Brain microvascular endothelial cell (primary cell): Measurements from ENCODE around the gene TM4SF4.

ENCODE experiments used
- DNase-seq: peaks from one replicate; pipeline ENCODE4 v3.0.0-alpha.2; 2020
- H3K27ac ChIP-seq: fragments of 250-450 bp; sonication (Bioruptor Pico); 2 replicates; pipeline ENCODE4 v1.5.1; 2020; ENCODE audit warnings: mild to moderate bottlenecking, moderate library complexity
- H3K27me3 ChIP-seq: fragments of 250-450 bp; sonication (Bioruptor Pico); replicated peaks from 2 replicates; pipeline ENCODE4 v1.5.1; 2020; ENCODE audit warnings: mild to moderate bottlenecking
- H3K36me3 ChIP-seq: fragments of 250-450 bp; sonication (Bioruptor Pico); replicated peaks from 2 replicates; pipeline ENCODE4 v1.5.1; 2020; ENCODE audit warnings: mild to moderate bottlenecking
- H3K4me3 ChIP-seq: 2 replicates; pipeline ENCODE4 v1.5.1; 2011; ENCODE audit warnings: low read depth, mild to moderate bottlenecking, control low read depth, low read length, moderate library complexity
- in situ Hi-C: cut with HindIII; loops from 2 replicates; pipeline ENCODE4 v1.10.0; 2017; ENCODE audit warnings: low sequenced_read_pairs, low pct_ligation_motif_present
- TF ChIP-seq, protein P1 (sequence below): IDR thresholded peaks from 2 replicates; pipeline ENCODE4 v1.5.1; 2011; ENCODE audit warnings: low read depth, mild to moderate bottlenecking, moderate library complexity, low read length, control low read depth, inconsistent platforms; ENCODE audit errors: missing control alignments

The TM4SF4 gene

DNA sequence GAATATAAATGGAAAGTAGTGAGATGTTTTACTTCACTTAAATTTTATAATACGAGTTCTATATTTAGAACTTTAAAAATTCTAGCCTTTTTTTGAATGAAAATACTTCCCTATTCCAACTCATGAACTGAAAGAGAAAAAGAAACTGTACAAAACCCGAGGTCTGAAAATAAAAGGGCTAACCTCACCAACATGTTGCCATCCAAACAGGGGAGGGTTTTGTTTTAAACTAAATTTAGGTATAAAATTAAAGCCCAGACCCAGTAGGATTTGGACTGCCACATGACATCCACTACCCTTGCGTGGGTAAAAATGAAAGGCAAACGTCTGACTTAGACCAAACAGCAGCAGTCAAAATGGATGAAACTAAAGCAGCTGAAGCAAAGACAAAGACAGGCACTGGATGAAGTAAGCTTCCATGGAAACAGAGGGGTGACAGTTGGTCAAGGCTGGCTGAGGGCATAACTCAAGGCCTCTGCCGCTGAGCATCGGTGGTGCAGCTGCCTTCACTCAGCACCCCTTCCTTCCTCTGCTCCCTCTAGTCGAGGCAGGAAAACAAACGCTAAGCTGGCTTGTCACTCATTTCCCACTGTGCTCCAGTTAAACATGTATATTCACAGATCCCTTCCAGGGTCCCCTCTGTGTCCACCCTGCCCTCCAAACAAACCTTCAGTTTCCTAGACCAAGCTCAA, 58.1 kb downstream of the TM4SF4 start:
- H3K27ac ChIP-seq, result no peak overlapping the region
- H3K36me3 ChIP-seq, result peaks cover 6% of the 10 kb centered on the region
- no peaks in the 10 kb centered on the region for H3K27me3 ChIP-seq
- no peak for DNase-seq
- in situ Hi-C loops, result no loop called here
- TF ChIP-seq, protein P1, sequence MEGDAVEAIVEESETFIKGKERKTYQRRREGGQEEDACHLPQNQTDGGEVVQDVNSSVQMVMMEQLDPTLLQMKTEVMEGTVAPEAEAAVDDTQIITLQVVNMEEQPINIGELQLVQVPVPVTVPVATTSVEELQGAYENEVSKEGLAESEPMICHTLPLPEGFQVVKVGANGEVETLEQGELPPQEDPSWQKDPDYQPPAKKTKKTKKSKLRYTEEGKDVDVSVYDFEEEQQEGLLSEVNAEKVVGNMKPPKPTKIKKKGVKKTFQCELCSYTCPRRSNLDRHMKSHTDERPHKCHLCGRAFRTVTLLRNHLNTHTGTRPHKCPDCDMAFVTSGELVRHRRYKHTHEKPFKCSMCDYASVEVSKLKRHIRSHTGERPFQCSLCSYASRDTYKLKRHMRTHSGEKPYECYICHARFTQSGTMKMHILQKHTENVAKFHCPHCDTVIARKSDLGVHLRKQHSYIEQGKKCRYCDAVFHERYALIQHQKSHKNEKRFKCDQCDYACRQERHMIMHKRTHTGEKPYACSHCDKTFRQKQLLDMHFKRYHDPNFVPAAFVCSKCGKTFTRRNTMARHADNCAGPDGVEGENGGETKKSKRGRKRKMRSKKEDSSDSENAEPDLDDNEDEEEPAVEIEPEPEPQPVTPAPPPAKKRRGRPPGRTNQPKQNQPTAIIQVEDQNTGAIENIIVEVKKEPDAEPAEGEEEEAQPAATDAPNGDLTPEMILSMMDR, result no peak
- no peak overlapping the region for H3K4me3 ChIP-seq

DNA sequence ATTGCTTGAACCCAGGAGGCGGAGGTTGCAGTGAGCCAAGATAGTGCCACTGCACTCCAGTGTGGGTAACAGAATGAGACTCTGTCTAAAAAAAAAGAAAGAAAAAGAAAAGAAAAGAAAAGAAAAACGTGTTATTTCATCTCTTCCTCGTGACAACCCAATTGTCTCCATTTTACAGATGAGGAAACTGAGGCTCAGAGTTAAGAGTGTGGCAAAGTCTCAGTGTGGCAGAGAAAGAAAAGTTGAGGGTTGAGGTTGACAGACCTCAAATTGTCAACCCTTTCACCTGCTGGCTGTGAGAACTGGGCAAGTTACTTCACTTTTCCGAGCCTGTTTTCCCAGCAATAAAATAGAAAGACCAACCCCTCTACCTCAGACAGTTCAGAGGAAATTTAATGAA, 59.6 kb downstream of the TM4SF4 start:
- DNase-seq, result no peak
- H3K4me3 ChIP-seq, result no peak overlapping the region
- in situ Hi-C loops, result no loop called here
- H3K27ac ChIP-seq, result peak overlapping the region; percentile 43
- H3K36me3 ChIP-seq, result peaks cover 3% of the 10 kb centered on the region
- H3K27me3 ChIP-seq, result no peaks in the 10 kb centered on the region
- TF ChIP-seq, protein P1, result no peak

DNA sequence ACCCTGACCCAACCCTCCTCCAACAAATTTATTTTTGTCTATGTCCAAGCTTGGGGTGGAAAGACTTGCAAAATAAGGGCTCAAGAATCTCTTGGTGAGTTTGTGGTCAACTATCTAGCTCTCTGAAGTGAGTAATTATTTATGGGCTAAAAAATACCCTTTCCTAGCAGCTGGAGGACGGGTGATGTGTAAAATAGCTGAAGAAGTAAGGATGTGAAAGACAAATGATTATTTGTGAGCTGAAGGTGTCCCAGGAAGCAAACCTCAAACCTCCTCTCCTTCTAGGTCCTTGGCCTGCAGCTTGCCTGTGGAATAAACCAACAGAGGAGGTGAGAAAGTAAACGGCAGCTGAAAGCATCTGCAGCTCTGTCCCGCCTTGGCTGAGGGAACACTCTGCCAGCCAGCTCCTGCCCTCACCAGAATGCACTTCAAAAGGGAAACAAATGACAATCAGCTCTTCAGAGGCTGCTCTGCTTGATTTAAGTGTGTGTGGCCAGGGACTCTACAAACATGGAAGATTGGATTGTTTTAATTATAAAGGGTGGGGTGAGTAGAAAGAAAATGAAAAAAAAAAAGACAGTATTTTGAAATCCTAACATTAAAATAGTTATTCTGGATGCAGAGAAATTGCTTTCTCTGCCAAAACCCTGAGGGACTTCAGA, 60.3 kb downstream of the TM4SF4 start:
- no peak overlapping the region for H3K4me3 ChIP-seq
- DNase-seq, result peak; percentile 26
- TF ChIP-seq, protein P1, result no peak
- H3K27me3 ChIP-seq, result no peaks in the 10 kb centered on the region
- in situ Hi-C loops, result no loop called here
- peaks cover 3% of the 10 kb centered on the region for H3K36me3 ChIP-seq
- peak overlapping the region; percentile 43 for H3K27ac ChIP-seq

DNA sequence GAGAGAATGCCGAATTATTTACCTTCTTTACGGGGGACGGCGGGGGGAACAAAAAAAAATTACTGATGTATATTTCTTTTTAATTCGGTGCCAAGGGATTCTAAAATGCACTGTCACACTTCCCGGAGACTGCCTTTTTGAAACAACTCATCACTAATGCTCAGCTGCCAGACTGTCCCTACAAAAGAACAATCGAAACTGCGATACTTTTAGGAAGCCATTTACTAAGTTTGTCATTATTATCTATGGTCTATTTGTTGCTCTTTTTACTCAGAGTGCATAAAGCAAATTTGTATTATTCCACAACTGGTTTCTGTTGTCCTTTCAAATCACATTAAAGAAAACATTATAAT, 60.8 kb downstream of the TM4SF4 start:
- Histone ChIP-seq H3K27me3 (no peaks in the 10 kb centered on the region), H3K27ac (peak overlapping the region; percentile 43), H3K36me3 (peaks cover 3% of the 10 kb centered on the region), H3K4me3 (no peak overlapping the region)
- TF ChIP-seq, protein P1, result no peak
- in situ Hi-C loops, result no loop called here
- no peak for DNase-seq

DNA sequence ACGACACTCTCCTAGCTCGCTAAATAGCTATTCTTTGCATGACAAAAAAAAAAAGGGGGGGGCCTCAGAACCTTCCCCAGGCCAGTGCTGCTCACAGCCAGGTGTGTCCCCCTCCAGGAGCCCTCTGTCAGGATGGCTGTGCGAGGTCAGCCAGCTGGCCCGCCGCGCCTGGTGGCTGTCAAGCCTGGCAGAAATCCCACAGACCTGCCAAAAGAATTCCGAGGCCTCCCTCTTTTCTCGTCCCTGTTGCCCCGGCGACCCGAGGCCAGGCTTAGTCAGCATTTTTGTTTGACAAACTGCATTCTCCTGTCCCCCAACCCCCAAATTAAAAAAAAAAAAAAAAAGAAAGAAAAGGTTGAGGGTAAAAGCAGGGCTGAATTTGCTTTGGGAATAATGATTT, 61.9 kb downstream of the TM4SF4 start:
- DNase-seq, result peak; percentile 37
- Histone ChIP-seq H3K27ac (no peak overlapping the region), H3K27me3 (no peaks in the 10 kb centered on the region), H3K4me3 (no peak overlapping the region), H3K36me3 (peaks cover 6% of the 10 kb centered on the region)
- TF ChIP-seq, protein P1, result no peak
- in situ Hi-C loops, result no loop called here

DNA sequence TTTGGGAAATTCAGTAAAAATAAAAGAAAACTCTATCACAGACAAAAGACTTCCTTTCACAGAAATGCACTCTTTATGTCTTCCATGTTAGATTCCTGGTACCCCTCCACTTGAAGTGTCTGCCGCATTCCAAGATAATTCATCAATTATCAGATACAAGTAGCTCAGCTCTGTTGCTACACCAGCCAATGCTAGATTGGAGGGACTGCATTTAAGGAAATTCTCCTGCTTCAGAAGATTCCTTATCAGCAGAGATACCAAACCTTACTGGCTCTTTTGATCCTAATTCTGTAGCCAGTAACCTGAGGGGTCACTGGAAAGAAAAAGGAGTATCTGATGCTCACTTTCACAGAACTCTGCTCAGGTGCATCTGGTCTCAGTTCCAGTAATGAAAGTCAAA, 63.9 kb downstream of the TM4SF4 start:
- TF ChIP-seq, protein P1, result no peak
- Histone ChIP-seq H3K27ac (no peak overlapping the region), H3K36me3 (peaks cover 13% of the 10 kb centered on the region), H3K27me3 (no peaks in the 10 kb centered on the region), H3K4me3 (no peak overlapping the region)
- in situ Hi-C loops, result no loop called here
- no peak for DNase-seq
